HG02678 (cell line): ENCODE measurements around the gene GLYAT.
"Not testable (repeated sequence)": the region's sequence is repeated elsewhere in the genome, so short reads cannot be mapped to it uniquely, and the experiment has no call there.

ENCODE experiments used
- ATAC-seq: cut with Tn5 transposase; IDR thresholded peaks from one replicate; pipeline ENCODE4 v1.9.1; 2021; ENCODE audit warnings: mild to moderate bottlenecking, moderate library complexity; ENCODE audit not compliant: unreplicated experiment

GLYAT gene

GRCh38 chr11:58744988-58745704 lies 13.4 kb upstream of the GLYAT start:
- no peak for ATAC-seq

GRCh38 chr11:58742981-58743880 lies 11.5 kb upstream of the GLYAT start:
- no peak for ATAC-seq

- no peak for ATAC-seq
Observed at GRCh38 chr11:58742140-58742539, 10.4 kb upstream of the GLYAT start.

- no peak for ATAC-seq
Observed at GRCh38 chr11:58741127-58741526, 9.4 kb upstream of the GLYAT start.

DNA sequence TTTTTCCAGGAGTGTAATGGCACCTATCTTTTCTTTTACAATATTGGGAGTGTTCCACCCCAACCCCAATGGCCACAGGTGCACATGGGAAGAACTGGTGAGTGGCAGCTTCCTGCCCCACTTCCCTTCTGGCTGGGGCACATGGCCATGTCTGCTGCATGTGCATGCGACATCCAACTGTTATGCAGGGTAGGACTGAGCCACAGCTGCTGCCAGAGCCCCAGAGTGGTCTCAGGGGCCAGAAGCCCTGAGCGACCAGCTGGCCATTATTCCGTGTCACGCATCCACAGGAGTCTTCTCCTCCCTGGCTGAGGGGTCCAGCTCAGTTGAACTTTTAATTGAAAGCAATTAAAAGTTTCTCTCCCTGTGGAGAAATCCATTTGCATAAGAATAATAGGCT lies 8.7 kb upstream of the GLYAT start:
- ATAC-seq: no peak

DNA sequence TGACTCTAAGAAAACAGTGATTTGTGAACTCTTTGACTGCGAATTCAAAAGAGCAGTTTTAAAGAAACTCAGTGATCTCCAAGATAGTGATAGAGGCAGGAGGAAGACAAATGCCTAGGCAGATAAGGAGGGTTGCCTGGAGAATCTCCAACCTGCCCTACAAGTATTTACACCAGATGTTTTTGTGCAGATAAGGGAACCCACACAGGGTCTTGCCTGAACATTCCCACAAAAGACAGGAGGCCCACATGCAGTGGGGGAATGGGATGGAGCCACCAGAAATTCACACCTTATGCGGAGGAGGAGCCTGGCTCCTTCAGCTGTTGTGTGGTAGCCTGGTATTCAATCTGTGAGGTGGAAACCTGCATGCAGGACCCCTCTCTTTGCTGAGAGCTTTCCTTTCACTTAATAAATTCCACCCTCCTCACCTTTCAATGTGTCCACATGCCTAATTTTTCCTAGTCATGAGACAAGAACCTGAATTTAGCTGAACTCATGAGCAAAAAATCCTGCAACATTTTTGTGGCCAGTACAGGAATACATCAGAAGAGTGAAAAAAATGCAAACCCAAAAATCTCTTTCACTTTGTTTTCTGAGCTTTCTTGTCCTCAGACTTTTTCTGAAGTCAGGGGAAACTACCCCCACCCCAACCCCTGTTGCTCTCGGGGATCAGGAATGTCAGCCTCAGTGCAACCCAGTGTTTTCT lies 8.1 kb upstream of the GLYAT start:
- ATAC-seq: no peak

DNA sequence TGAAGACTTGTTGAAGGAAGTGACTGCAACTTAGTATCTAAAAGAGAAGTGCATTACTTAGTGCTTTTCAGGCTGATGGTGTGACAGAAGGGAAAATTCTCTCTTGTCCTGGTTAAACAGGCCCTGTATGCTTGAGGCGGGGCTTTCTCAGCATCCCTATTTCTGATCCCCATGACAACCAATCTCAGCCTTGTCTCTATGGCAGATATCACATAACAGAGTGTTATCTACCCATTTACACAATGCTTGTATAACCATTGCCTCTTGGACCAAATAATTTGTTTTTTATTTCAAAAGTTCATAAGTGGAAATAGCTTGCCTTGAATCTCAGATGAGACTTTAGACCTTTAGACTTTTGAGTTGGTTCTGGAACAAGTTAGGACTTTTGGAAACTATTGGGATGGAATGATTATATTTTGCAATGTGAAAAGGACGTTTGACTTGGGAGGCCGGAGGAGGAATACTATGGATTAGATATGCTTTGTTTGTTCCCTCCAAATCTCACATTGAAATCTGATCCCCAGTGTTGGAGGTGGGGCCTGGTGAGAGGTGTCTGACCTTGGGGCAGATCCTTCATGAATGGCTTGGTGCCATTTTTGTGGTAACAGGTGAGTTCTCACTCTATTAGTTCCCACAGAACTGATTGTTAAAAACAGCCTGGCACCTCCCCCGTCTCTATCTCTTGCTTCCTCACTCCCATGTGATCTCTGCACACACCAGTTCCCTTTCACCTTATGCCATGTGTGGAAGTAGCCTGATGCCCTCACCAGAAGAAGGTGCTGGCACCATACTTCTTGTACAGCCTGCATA lies 3.1 kb upstream of the GLYAT start:
- ATAC-seq: no peak

DNA sequence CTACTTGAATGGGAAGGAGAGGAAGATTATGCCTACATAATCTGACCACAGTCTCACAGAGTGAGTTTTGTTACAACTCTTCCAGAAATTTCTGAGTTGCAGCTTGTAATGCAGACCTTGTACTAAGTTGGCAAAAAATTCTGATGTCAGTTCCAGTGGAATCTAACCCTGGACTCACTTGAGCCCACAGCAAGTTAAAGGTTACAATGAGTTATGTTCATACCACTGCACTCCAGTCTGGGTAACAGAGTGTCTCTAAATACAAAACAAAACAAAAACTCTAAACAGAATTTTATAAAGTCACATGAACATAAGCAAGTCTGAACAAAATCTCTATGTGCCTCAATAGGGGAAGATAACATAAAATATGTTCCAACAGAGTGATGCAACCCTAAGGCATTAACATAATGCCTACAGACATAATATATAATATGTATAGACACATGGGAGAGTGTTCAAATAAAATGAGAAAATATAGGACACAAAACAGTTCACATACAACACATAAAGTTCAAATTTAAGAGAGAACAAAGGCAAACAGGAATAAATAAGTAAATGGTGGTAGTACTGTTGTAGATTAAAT lies 1.1 kb downstream of the GLYAT start:
- ATAC-seq: no peak

- ATAC-seq: no peak
Observed at GRCh38 chr11:58727415-58727797, 4.3 kb downstream of the GLYAT start.

GRCh38 chr11:58726737-58727414 lies 4.9 kb downstream of the GLYAT start:
- no peak for ATAC-seq

GRCh38 chr11:58719406-58720117 lies 12.2 kb downstream of the GLYAT start:
- ATAC-seq: no peak

DNA sequence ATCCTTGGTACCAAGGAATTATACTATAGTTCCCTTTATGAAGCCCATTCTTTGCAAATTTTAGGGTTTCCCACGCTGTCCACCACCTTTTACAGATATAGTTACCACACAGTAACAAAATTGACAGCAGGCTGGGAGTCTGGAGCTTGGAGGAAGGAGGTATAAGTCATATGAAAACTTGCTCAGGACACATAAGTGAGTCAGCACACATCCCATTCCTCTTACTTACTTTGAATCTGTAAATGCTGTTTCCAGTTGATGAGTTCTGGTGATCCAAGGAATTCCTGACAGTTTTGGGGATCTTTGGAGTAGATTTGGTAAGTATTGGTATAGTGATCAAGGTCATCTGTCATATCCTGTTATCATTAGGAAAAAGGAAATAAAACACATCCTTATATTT lies 19.2 kb downstream of the GLYAT start:
- no peak for ATAC-seq

- no peak for ATAC-seq
Observed at GRCh38 chr11:58711832-58712231, 19.9 kb downstream of the GLYAT start.

GRCh38 chr11:58707767-58708166 lies 24.0 kb downstream of the GLYAT start:
- no peak for ATAC-seq

DNA sequence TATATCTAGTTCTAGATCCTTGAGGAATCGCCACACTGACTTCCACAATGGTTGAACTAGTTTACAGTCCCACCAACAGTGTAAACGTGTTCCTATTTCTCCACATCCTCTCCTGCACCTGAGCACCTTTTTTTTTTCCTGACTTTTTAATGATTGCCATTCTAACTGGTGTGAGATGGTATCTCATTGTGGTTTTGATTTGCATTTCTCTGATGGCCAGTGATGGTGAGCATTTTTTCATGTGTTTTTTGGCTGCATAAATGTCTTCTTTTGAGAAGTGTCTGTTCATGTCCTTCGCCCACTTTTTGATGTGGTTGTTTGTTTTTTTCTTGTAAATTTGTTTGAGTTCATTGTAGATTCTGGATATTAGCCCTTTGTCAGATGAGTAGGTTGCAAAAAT lies 34.9 kb downstream of the GLYAT start:
- not testable (repeated sequence) for ATAC-seq

- ATAC-seq: no peak
Observed at GRCh38 chr11:58693026-58693425, 38.7 kb downstream of the GLYAT start.

DNA sequence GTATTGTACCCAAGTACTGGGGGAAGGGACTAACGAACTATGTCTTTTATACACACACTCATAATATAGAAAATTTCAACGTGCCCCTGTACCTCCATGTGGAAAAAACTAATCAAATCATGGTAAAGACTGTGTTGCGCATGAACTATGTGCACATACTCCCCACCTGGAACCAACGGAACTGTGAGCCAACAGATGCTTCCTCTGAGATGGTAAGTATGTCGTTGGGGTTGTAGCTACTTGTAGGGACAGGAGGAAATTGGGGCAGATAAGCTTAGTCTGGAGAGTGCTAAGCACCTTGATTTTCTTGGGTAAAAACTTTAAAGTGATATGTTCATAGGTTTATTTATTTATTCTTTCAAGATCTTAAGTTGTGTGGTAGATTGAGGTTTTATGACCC lies 40.1 kb downstream of the GLYAT start:
- ATAC-seq: no peak

DNA sequence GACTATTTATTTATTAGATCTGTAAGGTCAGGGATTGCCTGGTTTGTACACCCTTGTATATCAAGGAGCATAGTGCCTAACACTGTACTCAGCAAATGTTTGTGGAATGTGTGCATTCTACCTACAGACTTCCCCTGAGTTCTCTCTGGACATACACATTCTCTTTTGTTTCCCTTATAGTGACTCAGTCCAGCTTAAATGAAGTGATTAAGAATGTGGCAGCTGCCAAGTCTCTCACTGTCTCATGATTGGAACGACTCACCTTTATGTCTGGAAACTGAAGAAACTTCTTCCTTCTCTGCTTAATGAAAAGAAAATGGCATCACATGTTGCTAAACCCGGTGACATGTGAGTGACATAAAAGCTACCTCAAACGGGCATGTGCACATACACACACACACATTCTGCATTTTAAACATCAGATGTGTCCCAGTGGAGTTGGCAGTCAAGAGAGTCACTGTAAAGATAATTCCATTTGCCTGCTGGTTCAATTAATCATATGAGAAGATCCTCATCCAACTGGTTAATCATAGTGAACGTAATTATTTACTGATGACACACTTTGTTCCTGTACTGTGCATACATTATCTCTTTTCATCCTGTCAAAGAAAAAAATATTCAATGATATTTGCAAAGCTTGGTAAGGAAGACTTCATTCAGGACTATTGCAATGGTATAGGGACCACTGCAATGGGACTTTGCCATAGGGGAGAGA lies 42.8 kb downstream of the GLYAT start:
- no peak for ATAC-seq
